ENCODE results near the gene MEGF6. TPM values are rescaled to one million over a fixed set of nuclear protein-coding genes. Genes with fewer than 3 reads are reported as not detected.

MEGF6 gene
- total and polyA plus RNA-seq, 9 of the 15 experiments (the other 6 are each of a cell fraction or from before 2014, with no cell fraction given): 0.03 to 1.7 (median 0.24) TPM; not detected in 3

DNA sequence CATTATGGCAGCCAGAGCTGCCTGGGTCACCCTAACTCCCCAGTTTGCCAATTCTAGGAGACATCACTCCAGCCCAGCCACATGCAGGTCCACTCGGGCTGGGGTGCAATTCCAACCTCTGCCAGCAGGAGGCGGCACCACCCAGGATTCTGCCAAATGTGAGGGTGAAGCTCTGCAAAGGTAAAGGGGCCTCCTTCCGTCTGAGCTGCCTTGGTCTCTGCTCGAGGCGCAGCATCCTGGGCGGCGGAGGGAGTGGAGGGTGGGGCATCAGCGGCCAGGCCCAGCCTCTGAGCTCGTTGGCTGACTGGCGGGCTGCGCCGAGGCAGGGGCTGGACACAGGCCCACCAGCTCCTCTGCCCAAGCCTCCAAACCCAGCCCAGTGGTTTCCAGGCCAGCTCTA is 93.1 kb downstream of the MEGF6 start (continued):
- TF ChIP-seq SRSF1 (IDR thresholded peaks at IDR 0.05; ENCODE audit: low read depth, low read length): no peak
- TF ChIP-seq CBX3 (IDR thresholded peaks at IDR 0.05; ENCODE audit: borderline replicate concordance in 1 of 2, low read length in 2 of 2): peak in 1 of 2 experiments; percentile 93; a peak in 2 of 3 replicates
- peak; percentile 99 for TF ChIP-seq ZNF764 (CRISPR knock-in tag; IDR thresholded peaks at IDR 0.05; ENCODE audit: low read depth)
- no peak for TF ChIP-seq RBFOX2 (IDR thresholded peaks at IDR 0.05; ENCODE audit: low read depth, low read length)
- no peak for TF ChIP-seq ZNF436 (CRISPR knock-in tag; IDR thresholded peaks at IDR 0.05)
- no peak for TF ChIP-seq RNF219 (CRISPR knock-in tag; IDR thresholded peaks at IDR 0.05)
- no peak for TF ChIP-seq PTBP1 (IDR thresholded peaks at IDR 0.05; ENCODE audit: low read depth, low read length)
- TF ChIP-seq CREBBP (IDR thresholded peaks at IDR 0.05; ENCODE audit: low read depth, low read length): no peak
- no peak for TF ChIP-seq ATF1 (CRISPR knock-in tag; IDR thresholded peaks at IDR 0.05)
- TF ChIP-seq ATF1 (tag; IDR thresholded peaks at IDR 0.05): no peak
- no peak for TF ChIP-seq MYC (IDR thresholded peaks at IDR 0.05; ENCODE audit: low read depth, low read length)
- no peak for TF ChIP-seq MYC (CRISPR knock-in tag; IDR thresholded peaks at IDR 0.05; ENCODE audit: borderline replicate concordance, low read depth)
- no peak for TF ChIP-seq ZNF561 (CRISPR knock-in tag; conservative IDR thresholded peaks at IDR 0.05)
- TF ChIP-seq, protein P1, sequence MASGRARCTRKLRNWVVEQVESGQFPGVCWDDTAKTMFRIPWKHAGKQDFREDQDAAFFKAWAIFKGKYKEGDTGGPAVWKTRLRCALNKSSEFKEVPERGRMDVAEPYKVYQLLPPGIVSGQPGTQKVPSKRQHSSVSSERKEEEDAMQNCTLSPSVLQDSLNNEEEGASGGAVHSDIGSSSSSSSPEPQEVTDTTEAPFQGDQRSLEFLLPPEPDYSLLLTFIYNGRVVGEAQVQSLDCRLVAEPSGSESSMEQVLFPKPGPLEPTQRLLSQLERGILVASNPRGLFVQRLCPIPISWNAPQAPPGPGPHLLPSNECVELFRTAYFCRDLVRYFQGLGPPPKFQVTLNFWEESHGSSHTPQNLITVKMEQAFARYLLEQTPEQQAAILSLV (tag; IDR thresholded peaks at IDR 0.05): no peak
- no peak for TF ChIP-seq ETS2 (tag; IDR thresholded peaks at IDR 0.05; ENCODE audit: borderline replicate concordance, poor library complexity, severe bottlenecking)
- TF ChIP-seq NFE2L1 (tag; IDR thresholded peaks at IDR 0.05; ENCODE audit: borderline replicate concordance, low read depth): no peak
- TF ChIP-seq SETDB1 (IDR thresholded peaks at IDR 0.05; ENCODE audit: low read length): no peak
- no peak for TF ChIP-seq ZNF133 (CRISPR knock-in tag; IDR thresholded peaks at IDR 0.05)
- TF ChIP-seq, protein P2, sequence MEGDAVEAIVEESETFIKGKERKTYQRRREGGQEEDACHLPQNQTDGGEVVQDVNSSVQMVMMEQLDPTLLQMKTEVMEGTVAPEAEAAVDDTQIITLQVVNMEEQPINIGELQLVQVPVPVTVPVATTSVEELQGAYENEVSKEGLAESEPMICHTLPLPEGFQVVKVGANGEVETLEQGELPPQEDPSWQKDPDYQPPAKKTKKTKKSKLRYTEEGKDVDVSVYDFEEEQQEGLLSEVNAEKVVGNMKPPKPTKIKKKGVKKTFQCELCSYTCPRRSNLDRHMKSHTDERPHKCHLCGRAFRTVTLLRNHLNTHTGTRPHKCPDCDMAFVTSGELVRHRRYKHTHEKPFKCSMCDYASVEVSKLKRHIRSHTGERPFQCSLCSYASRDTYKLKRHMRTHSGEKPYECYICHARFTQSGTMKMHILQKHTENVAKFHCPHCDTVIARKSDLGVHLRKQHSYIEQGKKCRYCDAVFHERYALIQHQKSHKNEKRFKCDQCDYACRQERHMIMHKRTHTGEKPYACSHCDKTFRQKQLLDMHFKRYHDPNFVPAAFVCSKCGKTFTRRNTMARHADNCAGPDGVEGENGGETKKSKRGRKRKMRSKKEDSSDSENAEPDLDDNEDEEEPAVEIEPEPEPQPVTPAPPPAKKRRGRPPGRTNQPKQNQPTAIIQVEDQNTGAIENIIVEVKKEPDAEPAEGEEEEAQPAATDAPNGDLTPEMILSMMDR (IDR thresholded peaks at IDR 0.05 in 2 of 3, conservative IDR thresholded peaks at IDR 0.05 in 1 of 3; ENCODE audit: insufficient read depth in 2 of 3, low read depth in 1 of 3, low read length in 3 of 3): peak; percentile 61 to 84 (median 64)
- TF ChIP-seq CHD4 (IDR thresholded peaks at IDR 0.05; ENCODE audit: insufficient read depth, insufficient replicate concordance, low read depth, low read length, poor library complexity, severe bottlenecking): peak; percentile 36
- no peak for TF ChIP-seq TEAD1 (CRISPR knock-in tag; IDR thresholded peaks at IDR 0.05)
- TF ChIP-seq CCNT2 (IDR thresholded peaks at IDR 0.05; ENCODE audit: borderline replicate concordance, extremely low read depth, insufficient read length, low read depth, low read length): no peak
- no peak for TF ChIP-seq HMGN3 (IDR thresholded peaks at IDR 0.05; ENCODE audit: borderline replicate concordance, extremely low read depth, insufficient read length, low read depth, low read length)
- no peak for TF ChIP-seq ZZZ3 (IDR thresholded peaks at IDR 0.05)
- no peak for TF ChIP-seq ZBTB8A (IDR thresholded peaks at IDR 0.05; ENCODE audit: partially characterized antibody)

Measured in K562 (cell line).